ENCODE data around the gene RENBP.

GRCh38 chrX:153972368-153973126 lies 28.1 kb upstream of the RENBP start, which contains the start of gene TMEM187:
- no peak for TF ChIP-seq MAX (IDR thresholded peaks at IDR 0.05)
- no peak for TF ChIP-seq REST (IDR thresholded peaks at IDR 0.05; ENCODE audit: low read depth)
- TF ChIP-seq ZBTB7A (IDR thresholded peaks at IDR 0.05; ENCODE audit: low read depth): no peak
- TF ChIP-seq YY1 (IDR thresholded peaks at IDR 0.05; ENCODE audit: low read depth): no peak
- no peak for TF ChIP-seq RAD21 (IDR thresholded peaks at IDR 0.05; ENCODE audit: low read depth)
- no peak for TF ChIP-seq EP300 (IDR thresholded peaks at IDR 0.05; ENCODE audit: borderline replicate concordance)

All from Ishikawa (cell line).